DMS53 treated with DMSO at 0.1 percent for 48 hours (cell line): ENCODE measurements around the gene HSD17B3.
"Not testable (repeated sequence)": the region's sequence is repeated elsewhere in the genome, so short reads cannot be mapped to it uniquely, and the experiment has no call there.

Experiments used
- DNase-seq: peaks from one replicate; lab custom pipeline; 2025; ENCODE audit not compliant: unreplicated experiment; lab: John Stamatoyannopoulos, UW

The HSD17B3 gene

DNA sequence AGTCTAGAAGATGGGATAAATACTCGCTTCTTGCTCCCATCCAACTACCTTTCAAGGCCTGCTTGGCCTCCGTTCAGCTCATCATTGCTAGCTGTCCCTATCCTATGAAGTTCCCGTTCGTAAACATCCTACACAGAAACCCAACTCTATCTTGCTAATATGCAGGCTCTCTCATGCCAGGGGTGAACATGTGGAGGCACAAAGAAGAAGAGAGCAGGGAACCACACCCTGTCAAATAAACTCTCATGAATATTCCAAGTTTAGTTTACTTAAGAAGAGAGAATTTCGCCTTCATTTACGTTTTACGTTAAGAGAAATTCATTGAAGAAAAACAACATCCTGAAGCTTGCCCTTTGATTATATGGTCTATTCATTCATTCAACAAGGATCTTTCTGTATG is 7.9 kb upstream of the HSD17B3 start:
- DNase-seq = no peak

DNA sequence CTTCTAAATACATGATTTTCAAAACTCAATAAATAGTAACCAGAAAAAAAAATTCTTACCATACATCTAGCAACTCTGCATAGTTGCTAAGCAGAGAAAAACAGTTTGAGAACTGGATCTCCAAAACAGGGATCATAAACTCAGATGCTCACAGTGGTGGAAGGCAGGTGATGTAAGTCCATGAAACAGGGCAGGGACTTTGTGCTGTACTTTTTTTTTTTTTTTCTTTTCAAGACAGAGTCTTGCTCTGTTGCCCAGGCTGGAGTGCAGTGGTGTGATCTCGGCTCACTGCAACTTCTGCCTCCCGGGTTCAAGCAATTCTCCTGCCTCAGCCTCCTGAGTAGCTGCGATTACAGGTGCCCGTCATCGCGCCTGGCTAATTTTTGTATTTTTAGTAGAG is 5.0 kb upstream of the HSD17B3 start:
- not testable (repeated sequence) for DNase-seq

DNA sequence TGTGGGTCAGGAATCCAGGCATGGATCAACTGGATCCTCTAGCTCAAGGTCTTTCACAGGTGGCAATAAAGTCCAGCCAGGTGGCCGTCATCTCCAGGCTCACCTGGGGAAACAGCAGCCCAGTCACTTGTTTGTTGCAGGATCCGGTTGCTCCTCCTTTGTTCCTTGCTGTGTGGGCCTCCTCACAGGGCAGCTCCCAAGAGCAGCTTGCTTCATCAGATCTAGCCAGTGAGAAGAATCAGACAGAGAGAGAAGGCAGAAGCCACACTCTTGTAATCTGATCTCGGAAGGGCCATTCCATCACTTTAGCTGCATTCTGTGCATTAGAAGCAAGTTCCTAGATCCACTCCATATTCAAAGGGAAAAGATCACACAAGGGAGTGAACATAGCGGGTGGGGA is 3.2 kb upstream of the HSD17B3 start:
- DNase-seq = no peak

DNA sequence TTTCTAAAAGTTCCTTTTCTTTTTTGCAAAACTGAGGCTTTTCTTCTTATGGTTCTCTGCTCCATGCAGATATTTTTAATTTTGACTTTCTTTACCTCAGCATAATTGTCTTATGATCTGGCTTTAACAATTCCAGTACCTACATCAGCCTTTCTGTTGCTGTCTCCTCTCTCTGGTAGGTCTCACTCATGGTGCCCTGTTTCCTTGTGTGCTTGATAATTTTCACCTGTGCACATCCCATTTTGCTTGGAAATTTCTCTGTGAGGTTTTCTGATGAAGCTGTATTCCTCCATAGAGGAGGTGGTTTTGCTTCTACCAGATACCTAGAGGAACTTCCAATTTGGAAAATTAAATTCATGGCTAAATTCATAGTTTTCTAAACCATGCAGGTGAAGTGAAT is 2.3 kb upstream of the HSD17B3 start:
- DNase-seq = no peak

DNA sequence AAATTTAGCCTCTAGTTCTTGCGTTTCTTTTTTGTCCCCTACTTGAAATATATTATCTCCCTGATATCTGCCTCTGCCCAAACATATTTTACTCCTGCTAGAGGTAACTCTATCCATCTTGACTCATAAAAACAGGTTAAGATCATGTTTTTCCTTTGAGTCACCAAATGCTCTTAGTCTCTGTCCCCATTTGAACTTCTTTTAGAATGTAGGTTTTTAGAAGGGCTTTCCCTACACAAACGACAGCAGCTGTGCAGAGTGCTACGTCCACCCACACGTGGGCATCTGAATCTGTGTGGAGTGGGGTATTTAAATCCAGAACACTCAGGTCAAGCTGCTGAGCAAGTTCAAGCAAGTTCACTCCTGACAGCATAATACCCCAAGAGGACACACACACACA is 2.2 kb downstream of the HSD17B3 start:
- DNase-seq = no peak

DNA sequence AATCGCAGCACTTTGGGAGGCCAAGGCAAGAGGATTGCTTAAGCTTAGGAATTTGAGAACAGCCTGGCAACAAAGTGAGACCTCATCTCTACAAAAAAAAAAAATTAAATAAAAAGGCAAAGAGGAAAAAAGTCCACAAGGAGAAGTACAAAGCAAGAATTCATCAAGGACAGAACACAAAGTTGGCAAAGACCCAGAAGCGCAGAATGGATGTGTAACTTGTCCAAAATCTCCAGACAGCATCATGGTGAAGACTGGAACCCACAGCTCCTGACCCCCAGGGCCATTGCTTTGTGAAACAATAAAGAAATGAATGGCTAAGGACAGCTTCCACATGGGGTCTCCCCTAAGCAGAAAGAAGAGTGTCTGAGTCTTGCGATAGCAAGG is 7.8 kb downstream of the HSD17B3 start:
- no peak for DNase-seq

DNA sequence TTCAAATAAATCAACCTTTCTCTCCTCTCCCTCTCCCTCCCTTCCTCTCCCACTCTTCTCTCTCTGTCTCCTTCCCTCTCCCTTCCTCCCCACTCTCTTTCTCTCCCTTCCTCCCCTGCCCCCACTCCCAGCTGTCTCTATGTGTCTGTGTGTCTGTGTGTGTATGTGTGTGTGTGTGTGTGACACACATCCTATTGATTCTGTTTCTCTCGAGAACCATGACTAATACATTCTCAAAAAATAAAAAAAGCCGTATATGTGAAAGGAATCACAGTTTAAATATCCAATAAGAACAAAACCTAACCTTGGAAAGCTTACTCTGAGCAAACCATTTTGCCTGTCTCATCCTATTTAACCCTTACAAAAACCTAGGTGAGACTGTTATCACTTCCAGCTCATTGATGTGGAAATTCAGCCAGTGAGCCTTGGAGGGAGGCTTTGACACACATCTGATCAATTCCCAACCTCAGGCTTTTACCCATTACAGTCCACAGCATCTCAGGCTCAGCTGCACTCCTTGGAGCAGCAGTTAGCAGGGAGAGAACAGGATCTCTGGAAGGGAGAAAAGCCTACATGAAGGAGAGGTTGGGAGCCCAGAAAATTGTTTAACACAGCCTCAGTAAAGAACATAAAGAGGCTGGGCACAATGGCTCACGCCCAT is 8.3 kb downstream of the HSD17B3 start:
- DNase-seq = peak; percentile 64

DNA sequence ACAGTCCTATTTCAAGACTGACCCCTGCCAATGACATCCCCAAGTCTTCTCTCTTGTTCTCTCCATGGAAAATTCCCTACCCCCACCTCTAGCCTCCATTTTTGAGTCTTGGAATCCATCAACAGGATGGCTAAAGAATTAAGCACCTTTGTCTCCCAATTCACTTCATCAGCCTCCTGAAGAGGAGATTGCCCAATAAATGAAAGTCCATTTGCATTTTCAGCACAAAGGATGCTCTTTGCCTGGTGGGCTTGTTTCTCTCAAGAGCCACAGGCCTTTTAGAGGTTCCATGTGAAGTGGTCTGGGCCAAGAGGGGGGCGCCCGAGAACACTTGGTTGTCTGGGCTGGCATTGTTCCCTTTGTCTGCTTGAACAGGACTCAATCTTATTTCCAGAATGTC is 12.6 kb downstream of the HSD17B3 start:
- DNase-seq = no peak

DNA sequence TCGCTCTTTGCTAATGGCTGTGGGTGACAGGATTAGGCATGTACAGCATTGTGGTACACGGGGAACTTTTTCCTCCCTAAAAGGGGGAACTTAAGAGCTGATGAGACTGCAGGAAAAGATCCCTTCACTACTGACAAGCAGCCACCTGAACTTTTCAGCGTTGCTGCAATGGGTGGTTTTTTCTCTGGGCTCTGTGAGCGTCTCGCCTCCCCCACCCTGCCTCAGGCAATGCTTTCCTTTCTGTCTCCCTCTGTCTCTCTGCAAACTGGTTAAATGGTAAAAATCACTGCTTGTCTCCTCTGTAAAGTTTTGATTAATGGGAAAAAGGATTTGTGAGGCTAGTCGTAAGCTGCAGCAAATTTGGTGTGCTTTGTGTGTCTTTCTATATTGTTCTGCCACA is 20.3 kb downstream of the HSD17B3 start:
- no peak for DNase-seq

DNA sequence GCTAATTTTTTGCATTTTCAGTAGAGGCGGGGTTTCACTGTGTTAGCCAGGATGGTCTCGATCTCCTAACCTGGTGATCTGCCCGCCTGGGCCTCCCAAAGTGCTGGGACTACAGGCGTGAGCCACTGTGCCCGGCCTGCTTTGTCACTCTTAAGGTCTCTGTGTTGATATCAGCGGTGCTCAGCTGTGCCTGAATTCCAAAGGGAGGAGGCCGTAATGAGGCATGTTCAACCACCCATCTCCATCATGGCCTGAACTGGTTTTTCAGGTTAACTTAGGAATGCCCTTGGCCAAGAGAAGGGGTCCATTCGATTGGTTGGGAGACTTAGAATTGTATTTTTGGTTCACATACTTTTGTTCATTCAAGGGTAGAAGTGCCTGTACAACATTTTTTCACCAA is 22.0 kb downstream of the HSD17B3 start:
- DNase-seq = no peak

DNA sequence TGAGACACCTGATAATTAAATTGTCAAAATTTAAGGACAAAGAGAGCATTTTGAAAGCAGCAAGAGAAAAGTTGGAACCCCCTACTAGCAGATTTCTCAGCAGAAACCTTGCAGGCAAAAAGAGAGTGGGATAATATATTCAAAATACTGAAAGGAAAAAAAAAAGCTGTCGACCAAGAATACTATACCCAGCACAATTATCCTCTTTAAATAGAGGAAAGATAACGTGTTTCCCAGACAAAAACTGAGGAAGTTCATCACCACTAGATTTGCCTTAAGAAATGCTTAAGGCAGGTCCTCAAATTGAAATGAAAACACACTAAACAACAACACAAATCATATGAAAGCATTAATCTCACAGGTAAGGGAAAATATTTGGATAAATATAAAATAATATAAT is 27.0 kb downstream of the HSD17B3 start:
- no peak for DNase-seq

DNA sequence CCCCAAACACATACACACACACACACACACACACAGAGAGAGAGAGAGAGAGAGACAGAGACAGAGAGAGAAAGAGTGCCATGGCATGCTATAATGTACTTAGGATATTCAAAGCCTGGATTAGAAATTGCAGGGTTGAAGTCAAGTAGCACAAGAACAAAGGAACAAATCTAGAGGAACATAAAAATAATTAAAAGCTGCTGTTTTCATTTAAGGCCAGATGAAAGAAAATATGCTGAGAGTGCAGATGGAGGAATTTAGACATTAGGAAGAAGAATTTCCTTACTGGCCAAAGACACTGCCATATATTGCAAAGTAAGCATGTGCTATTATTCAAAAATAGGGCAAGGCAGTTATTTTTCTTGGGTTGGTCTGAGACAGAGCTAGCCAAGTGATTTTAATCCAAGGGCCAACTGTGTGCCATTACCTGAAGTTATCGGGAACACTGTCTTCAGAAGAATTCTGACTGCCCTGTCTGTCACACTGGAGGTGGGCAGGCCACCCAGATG is 31.7 kb downstream of the HSD17B3 start:
- DNase-seq = no peak

DNA sequence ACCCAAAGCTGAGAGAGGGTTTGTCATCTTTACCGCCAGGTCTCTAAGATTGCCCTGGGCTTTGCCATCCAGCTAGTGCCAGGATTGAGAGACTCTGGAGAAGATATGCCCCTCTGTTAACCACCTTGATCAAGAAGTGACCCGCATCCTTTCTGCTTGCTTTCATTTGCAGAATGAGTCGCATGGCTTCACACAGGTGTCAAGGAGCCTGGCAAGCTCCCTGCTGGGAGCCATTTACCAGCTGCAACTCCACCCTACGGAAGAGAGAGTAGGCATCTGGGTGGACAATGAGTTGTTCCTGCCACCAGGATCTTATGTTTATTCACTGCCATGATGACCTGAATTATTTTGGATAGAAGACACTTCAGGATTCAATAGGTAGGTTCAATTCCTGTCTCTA is 43.0 kb downstream of the HSD17B3 start:
- DNase-seq = no peak

DNA sequence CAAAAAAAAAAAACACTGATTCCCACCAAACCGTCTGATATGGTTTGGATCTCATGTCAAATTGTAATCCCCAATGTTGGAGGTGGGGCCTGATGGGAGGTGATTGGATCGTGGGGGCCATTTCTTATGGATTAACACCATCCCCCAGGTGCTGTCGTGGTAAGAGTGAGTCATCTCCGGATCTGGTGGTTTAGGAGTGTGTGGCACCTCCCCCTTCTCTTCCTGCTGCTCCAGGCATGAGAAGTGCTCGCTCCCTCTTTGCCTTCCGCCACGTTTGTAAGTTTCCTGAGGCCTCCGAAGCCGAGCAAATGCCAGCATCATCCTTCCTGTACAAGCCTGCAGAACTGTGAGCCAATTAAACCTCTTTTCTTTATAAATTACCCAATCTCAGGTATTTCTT is 45.2 kb downstream of the HSD17B3 start:
- DNase-seq = peak; percentile 44

DNA sequence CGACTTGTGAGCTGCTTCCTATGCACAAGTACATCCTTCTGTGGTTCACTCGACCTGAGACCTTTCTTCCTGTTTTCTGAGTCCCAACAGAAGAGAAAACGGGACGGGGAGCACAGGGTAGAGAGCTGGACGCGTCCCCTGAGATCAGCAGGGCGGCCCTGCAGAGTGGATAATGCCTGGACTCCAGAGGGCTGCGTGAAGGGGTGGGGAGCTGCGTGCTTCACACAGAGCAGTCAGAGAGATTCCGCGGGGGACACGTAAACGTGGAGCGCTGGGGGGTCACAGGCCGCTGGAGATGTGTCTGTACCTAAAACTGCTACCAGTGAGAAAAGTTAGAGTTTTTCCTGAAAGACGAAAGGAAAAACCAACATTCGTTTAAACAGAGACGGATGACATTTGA is 46.3 kb downstream of the HSD17B3 start:
- no peak for DNase-seq

DNA sequence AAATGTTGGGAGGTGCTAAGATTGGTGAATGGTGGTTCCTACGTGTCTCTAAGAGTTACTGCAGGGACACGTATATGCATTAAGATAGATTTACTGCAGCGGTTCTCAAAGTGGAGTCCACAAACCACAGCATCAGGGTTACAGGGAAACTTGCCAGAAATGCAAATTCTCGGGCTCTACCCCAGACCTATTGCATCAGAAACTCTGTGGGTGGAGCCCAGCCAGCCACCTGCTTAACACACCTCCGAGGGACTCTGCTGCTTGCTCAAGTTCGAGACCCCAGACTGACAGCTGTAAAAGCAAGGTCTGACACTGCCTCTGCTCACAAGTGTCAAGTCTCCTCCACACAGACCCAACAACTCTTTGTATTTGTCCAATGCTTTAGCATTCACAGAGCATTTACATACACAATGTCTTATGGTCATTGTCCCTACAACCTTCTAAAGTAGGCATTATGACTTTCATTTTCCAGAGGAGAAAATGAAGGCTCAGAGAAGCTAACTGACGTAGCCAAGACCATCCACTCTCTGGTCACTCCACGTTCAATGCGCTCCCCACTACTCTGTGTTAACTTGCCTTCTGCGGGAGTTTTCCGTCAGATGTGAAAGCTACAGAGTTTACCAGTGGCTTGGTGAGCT is 48.8 kb downstream of the HSD17B3 start:
- no peak for DNase-seq

DNA sequence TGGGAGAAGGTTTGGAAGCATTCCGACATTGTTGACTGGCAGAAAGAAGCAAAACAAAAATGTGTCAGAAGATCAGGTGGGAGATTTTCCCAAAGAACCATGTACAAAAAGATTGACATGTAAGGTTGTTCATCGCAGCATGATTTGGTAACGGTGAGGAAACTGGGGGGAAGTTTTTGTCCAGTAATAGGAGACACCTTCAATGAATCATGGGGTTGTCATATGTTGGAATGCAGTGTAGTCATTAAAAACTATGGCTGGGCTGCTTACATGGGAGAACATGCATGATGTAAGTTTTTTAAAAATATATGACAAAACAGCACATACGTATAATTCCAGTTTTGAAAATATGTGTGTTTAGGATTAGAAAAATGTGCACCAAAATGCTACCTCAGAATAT is 50.5 kb downstream of the HSD17B3 start:
- no peak for DNase-seq

DNA sequence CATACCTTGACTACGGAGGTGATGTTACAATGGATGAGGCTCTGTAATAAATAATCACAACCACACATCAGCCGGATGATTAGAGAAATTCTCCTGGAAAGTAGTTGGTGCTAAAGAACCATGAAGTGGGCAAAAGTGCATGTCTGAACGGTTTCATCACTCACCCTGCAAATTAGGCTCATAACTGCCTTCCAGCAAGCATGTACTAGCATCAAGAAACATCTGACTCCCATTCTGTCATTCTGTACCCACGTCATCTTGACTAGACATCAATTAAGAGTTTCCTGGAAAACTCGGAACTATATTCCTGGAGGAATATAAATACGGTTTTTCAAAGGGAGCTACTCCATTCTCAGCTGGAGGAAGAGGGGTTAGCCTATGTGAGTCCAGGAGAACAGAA is 52.2 kb downstream of the HSD17B3 start:
- DNase-seq = no peak

DNA sequence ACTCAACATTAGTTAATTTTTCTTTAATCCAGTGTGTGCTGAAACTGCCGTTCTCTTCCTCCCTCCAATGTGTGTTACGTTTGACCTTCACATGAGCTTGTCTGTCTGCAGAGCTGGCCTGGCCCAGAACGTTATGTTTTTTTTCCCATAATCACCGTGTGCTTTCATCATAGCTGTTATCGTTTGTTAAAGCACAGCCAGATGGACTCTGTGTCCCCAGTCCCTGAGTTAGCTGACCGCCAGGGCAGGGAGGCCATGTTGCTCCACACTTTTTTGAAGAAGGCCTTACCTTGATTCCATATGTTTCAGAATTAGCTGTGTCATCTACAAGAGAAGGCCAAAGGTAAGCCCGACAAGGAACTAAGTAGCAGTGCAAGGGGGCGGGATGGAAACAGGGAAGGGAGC is 55.7 kb downstream of the HSD17B3 start:
- no peak for DNase-seq

DNA sequence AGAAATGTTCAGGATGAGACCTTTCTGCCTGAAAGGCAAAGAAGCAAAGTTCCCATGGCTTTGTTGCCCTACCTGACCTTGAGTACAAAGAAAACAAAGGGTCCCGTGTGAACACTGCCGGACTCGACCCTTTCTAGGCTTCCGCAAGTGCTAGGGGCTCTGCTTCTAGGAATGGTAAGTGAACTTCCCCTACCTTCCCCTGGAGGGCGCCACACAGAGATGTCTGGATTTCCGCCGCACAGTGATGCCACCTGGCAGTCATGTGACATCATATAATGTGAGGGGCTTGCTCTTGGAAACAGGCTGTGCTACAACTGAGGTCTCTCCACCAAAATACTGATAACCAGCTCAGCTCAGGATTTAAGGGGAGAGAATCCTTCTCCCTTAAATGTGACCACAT is 56.6 kb downstream of the HSD17B3 start:
- no peak for DNase-seq

DNA sequence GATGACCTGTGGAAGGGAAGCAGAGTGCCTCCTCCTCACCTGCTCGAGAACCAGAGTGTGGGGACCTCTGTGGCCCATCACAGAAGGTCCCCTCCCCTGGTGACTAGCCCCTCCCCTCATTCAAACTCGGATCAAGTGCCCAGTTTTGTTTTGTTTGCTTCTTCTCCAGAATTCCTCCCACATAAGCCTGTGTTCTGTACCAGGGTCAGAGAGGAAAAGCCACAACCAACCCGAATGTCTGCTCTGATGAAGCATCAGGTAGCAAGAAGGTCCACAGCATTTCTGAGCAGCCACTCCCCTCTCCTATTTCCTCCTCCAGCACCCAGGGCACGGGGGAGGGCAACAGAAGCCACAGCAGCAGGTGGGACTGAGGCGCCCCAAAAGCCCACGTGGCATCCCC is 58.2 kb downstream of the HSD17B3 start:
- no peak for DNase-seq

DNA sequence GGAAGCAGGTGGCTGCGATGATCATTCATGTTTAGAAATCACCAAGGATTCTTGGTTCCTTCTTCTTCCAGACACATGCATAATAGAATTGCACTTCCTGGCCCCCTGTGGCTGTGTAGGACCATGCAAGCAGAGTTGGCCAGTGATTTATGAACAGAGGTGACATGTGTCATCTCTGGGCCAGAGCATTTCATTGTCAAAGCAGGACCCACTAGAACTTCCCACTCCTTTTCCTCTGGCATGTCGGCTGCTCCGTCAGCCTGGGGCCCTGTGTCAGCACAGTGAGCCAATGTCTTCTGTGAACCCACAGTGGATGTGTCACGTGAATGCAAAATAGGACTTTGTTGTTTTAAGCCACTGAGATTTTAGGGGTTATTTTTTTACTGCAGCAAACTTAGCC is 59.2 kb downstream of the HSD17B3 start:
- no peak for DNase-seq

DNA sequence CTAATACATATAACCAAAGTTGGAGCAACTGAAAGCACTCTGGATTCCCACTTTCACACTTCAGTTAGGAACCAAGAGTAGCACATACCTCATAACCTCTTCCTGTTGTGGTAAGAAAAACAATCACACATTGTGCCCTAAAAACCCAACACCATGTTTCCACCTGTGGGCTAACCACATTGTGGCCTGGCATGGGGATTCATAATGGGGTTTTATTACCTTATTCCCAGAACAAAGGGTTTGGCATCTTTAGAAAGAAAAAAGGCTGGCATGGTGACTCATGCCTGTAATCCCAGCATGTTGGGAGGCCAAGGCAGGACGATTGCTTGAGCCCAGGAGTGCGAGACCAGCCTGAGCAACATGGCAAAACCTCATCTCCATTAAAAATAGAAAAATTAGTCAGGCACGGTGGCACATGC is 60.6 kb downstream of the HSD17B3 start:
- no peak for DNase-seq
